ENCODE results near the gene FRMD4A. TPM values are rescaled to one million over a fixed set of nuclear protein-coding genes. Genes with fewer than 3 reads are reported as not detected.

Gene FRMD4A
- total and polyA plus RNA-seq, 12 donors, result 9.1 to 29.6 (median 14.6) TPM

GRCh38 chr10:14102056-14102455 lies 228.7 kb downstream of the FRMD4A start:
- no peaks in the 10 kb centered on the region for H3K4me1 ChIP-seq (replicated peaks in 1 of 2)
- H3K9me3 ChIP-seq (replicated peaks in 1 of 3), result no peaks in the 10 kb centered on the region
- WGBS, 4 donors, result 88 to 92% (median 90%) methylated on average over 8 of the region's 8 CpGs
- H3K27ac ChIP-seq, result no peak overlapping the region
- no peak overlapping the region for H3K4me3 ChIP-seq
- H3K36me3 ChIP-seq (replicated peaks in 1 of 2), result no peaks in the 10 kb centered on the region
- TF ChIP-seq POLR2A (IDR thresholded peaks at IDR 0.05), result no peak
- TF ChIP-seq, protein P1, sequence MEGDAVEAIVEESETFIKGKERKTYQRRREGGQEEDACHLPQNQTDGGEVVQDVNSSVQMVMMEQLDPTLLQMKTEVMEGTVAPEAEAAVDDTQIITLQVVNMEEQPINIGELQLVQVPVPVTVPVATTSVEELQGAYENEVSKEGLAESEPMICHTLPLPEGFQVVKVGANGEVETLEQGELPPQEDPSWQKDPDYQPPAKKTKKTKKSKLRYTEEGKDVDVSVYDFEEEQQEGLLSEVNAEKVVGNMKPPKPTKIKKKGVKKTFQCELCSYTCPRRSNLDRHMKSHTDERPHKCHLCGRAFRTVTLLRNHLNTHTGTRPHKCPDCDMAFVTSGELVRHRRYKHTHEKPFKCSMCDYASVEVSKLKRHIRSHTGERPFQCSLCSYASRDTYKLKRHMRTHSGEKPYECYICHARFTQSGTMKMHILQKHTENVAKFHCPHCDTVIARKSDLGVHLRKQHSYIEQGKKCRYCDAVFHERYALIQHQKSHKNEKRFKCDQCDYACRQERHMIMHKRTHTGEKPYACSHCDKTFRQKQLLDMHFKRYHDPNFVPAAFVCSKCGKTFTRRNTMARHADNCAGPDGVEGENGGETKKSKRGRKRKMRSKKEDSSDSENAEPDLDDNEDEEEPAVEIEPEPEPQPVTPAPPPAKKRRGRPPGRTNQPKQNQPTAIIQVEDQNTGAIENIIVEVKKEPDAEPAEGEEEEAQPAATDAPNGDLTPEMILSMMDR (IDR thresholded peaks at IDR 0.05), result no peak
- DNase-seq, result no peak
- intact Hi-C loops (cut with DNase I), result no loop called here
- H3K27me3 ChIP-seq, result no peaks in the 10 kb centered on the region

DNA sequence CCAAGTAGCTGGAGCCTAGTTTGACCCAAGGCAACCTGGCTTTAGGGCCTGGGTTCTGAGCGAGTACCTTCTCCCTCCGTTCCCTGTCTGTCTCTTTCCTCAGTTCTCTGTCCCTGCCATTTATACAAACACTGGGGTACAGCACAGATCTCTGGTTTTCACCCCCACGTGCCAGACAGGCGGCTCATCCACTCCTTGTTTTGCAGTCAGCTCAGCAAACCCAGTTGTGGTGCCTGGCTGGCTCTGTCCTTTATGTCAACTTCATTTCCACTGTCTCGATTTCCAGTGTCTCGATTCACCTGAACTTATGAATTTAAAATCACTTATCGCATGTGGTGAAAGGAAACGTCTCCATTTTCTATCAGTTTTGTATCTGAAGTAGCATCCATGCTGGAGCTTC lies 230.8 kb downstream of the FRMD4A start:
- Histone ChIP-seq H3K36me3 (replicated peaks in 1 of 2) (no peaks in the 10 kb centered on the region), H3K4me3 (no peak overlapping the region), H3K9me3 (replicated peaks in 1 of 3) (no peaks in the 10 kb centered on the region), H3K27me3 (no peaks in the 10 kb centered on the region), H3K27ac (no peak overlapping the region), H3K4me1 (replicated peaks in 1 of 2) (no peaks in the 10 kb centered on the region)
- intact Hi-C loops (cut with DNase I), result loop anchor here in 1 of 2 donors (10.0 kb wide), 1 partner anchor 315 kb away; no protein-coding TSS in a partner anchor
- DNase-seq, result no peak
- TF ChIP-seq POLR2A (IDR thresholded peaks at IDR 0.05), result no peak
- TF ChIP-seq, protein P1 (IDR thresholded peaks at IDR 0.05), result no peak
- 68 to 79% (median 74%) methylated on average over 8 of the region's 8 CpGs for WGBS, 4 donors

- 50 to 52% (median 52%) methylated on average over 14 of the region's 14 CpGs for WGBS, 4 donors
- no peak for DNase-seq
- Histone ChIP-seq H3K9me3 (replicated peaks in 1 of 3) (no peaks in the 10 kb centered on the region), H3K27me3 (no peaks in the 10 kb centered on the region), H3K4me1 (replicated peaks in 1 of 2) (no peaks in the 10 kb centered on the region), H3K4me3 (no peak overlapping the region), H3K36me3 (replicated peaks in 1 of 2) (no peaks in the 10 kb centered on the region), H3K27ac (no peak overlapping the region)
- intact Hi-C loops (cut with DNase I), result loop anchor here in 1 of 2 donors (10.0 kb wide), 1 partner anchor 309 kb away; no protein-coding TSS in a partner anchor
- TF ChIP-seq POLR2A (IDR thresholded peaks at IDR 0.05), result no peak
- TF ChIP-seq, protein P1 (IDR thresholded peaks at IDR 0.05), result peak in 4 of 6 experiments; percentile 39 to 49 (median 47)
Measured at GRCh38 chr10:14093730-14094484, 236.8 kb downstream of the FRMD4A start.

DNA sequence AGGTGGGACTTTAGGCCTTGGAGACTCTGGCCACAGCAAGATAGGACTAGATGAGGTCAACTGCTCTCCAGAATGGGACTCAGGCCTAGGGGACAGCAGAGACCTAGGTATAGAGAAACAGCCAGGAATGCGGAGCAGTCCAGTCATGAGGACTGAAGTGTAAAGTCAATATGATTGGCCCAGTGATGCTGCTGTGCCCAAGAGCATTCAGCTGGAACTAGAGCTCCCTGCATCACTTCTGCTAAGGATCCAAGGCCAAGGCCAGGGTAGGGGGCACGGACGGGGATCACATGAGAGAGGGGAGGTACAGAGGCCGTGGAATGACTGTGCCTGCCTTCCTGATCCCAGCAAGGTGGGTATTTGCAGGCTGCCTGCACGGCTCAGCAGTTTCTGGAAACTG lies 237.9 kb downstream of the FRMD4A start:
- Histone ChIP-seq H3K4me3 (no peak overlapping the region), H3K9me3 (replicated peaks in 1 of 3) (no peaks in the 10 kb centered on the region), H3K27ac (no peak overlapping the region), H3K4me1 (replicated peaks in 1 of 2) (no peaks in the 10 kb centered on the region), H3K36me3 (replicated peaks in 1 of 2) (no peaks in the 10 kb centered on the region), H3K27me3 (no peaks in the 10 kb centered on the region)
- 73 to 83% (median 77%) methylated on average over 5 of the region's 5 CpGs for WGBS, 4 donors
- no peak for TF ChIP-seq POLR2A (IDR thresholded peaks at IDR 0.05)
- TF ChIP-seq, protein P1 (IDR thresholded peaks at IDR 0.05), result no peak
- no peak for DNase-seq
- intact Hi-C loops (cut with DNase I), result loop anchor here in 1 of 2 donors (10.0 kb wide), 1 partner anchor 308 kb away; no protein-coding TSS in a partner anchor
